HCT116 (cell line): ENCODE measurements around the gene CATSPER4. TPM values are rescaled to one million over a fixed set of nuclear protein-coding genes. Genes with fewer than 3 reads are reported as not detected.
A peak's percentile ranks its signal among the peaks of the same experiment; 100 is the strongest.

Experiments used
- ATAC-seq: fragments of 200-7000 bp; cut with Tn5 transposase; 2 replicates; pipeline ENCODE4 v1.9.1; 2020; ENCODE audit warnings: mild to moderate bottlenecking, moderate library complexity
- BruUV-seq: library from RNA; stranded (reverse); fragments of 400-500 nt; replicated peaks from 2 replicates; lab custom pipeline; 2021; lab: Mats Ljungman, UMichigan
- CTCF ChIA-PET: fragments of 300-600 bp; sonication (Branson Sonifier 250); formaldehyde crosslinking; loops from one replicate; lab custom pipeline; 2021; ENCODE audit warnings: antibody characterized with exemption; lab: Charles Lee
- POLR2A ChIA-PET: fragments of 300-600, 350-600 bp; sonication (Branson Sonifier 250); formaldehyde crosslinking; loops from one replicate; lab custom pipeline; 2021; ENCODE audit warnings: antibody characterized with exemption; lab: Charles Lee
- RAD21 ChIA-PET, 2 experiments: fragments of 300-600 bp; sonication (Branson Sonifier 250); formaldehyde crosslinking; loops; one replicate each; lab custom pipeline; 2023; ENCODE audit warnings: low total read pairs in 2 of 2; ENCODE audit not compliant: uncharacterized antibody in 2 of 2, unreplicated experiment in 2 of 2, low non-redundant PET in 1 of 2; lab: Charles Lee
- DNase-seq: peaks from one replicate; pipeline ENCODE4 v3.0.0-alpha.2; 2010; ENCODE audit warnings: low read depth, low spot score
- H2AFZ ChIP-seq: fragments of 200-600 bp; shearing (Covaris generic), sonication (generic); 2 replicates; pipeline ENCODE4 v1.6.1; 2017; ENCODE audit warnings: low read depth, mixed run types, mixed read lengths, antibody characterized with exemption, low read length; ENCODE audit not compliant: poor library complexity, severe bottlenecking
- H3K27ac ChIP-seq: 2 replicates; pipeline ENCODE4 v1.5.1; 2012; ENCODE audit warnings: low read depth, low read length
- H3K27me3 ChIP-seq: fragments of 200-600 bp; sonication (generic); 2 replicates; pipeline ENCODE4 v1.6.1; 2016; ENCODE audit warnings: mixed run types, low read length, mixed read lengths; ENCODE audit not compliant: insufficient read depth
- H3K36me3 ChIP-seq, 2 experiments: fragments of 200-500 bp in 1 of 2; fragments of 200-600 bp in 1 of 2; sonication (Bioruptor generic) in 1 of 2; sonication (generic) in 1 of 2; 2 replicates each; pipeline versions ENCODE4 v1.5.1 to v1.6.1; 2014 to 2016; ENCODE audit warnings: low read length in 2 of 2, inconsistent platforms in 1 of 2, mixed read lengths in 1 of 2, mixed run types in 1 of 2; ENCODE audit not compliant: insufficient read depth in 2 of 2, control insufficient read depth in 1 of 2
- H3K4me1 ChIP-seq, 2 experiments: fragments of 200-600 bp in 1 of 2; sonication (generic) in 1 of 2; 2 replicates each; pipeline versions ENCODE4 v1.5.1 to v1.6.1; 2012 to 2017; ENCODE audit warnings: low read length in 2 of 2, inconsistent platforms in 1 of 2, mild to moderate bottlenecking in 1 of 2, mixed read lengths in 1 of 2, mixed run types in 1 of 2, moderate library complexity in 1 of 2; ENCODE audit not compliant: insufficient read depth in 2 of 2, control insufficient read depth in 1 of 2
- H3K4me2 ChIP-seq: fragments of 200-600 bp; sonication (generic); 2 replicates; pipeline ENCODE4 v1.6.1; 2017; ENCODE audit warnings: mixed run types, low read length, mixed read lengths
- H3K4me3 ChIP-seq, 2 experiments: fragments of 200-600 bp in 1 of 2; sonication (generic) in 1 of 2; replicated peaks in 1 of 2; 2 replicates each; pipeline ENCODE4 v1.5.1; 2011 to 2016; ENCODE audit warnings: low read length in 2 of 2, control low read depth in 1 of 2, low read depth in 1 of 2, mild to moderate bottlenecking in 1 of 2, mixed read lengths in 1 of 2, mixed run types in 1 of 2
- H3K79me2 ChIP-seq: fragments of 200-600 bp; sonication (generic); 2 replicates; pipeline ENCODE4 v1.6.1; 2017; ENCODE audit warnings: mild to moderate bottlenecking, mixed run types, low read length, moderate library complexity, mixed read lengths; ENCODE audit not compliant: insufficient read depth
- H3K9ac ChIP-seq: fragments of 200-600 bp; sonication (generic); 2 replicates; pipeline ENCODE4 v1.6.1; 2016; ENCODE audit warnings: low read length, mixed read lengths
- H3K9me2 ChIP-seq: fragments of 200-600 bp; sonication (generic), shearing (Covaris generic); 2 replicates; pipeline ENCODE4 v1.6.1; 2017; ENCODE audit warnings: mixed run types, mild to moderate bottlenecking, moderate library complexity; ENCODE audit not compliant: insufficient read depth
- H3K9me3 ChIP-seq, 2 experiments: fragments of 200-500 bp in 1 of 2; fragments of 200-600 bp in 1 of 2; sonication (Bioruptor generic) in 1 of 2; sonication (generic) in 1 of 2; 2 replicates each; pipeline ENCODE4 v1.6.1; 2014 to 2017; ENCODE audit warnings: low read length in 2 of 2, mixed read lengths in 2 of 2, inconsistent platforms in 1 of 2, low read depth in 1 of 2, mild to moderate bottlenecking in 1 of 2, mixed run types in 1 of 2, moderate library complexity in 1 of 2; ENCODE audit not compliant: control insufficient read depth in 1 of 2, insufficient read depth in 1 of 2
- H4K20me1 ChIP-seq: fragments of 200-600 bp; sonication (generic), shearing (Covaris generic); 2 replicates; pipeline ENCODE4 v1.6.1; 2017; ENCODE audit warnings: mixed run types, mild to moderate bottlenecking, moderate library complexity; ENCODE audit not compliant: insufficient read depth
- CEBPB ChIP-seq: IDR thresholded peaks from 2 replicates; pipeline ENCODE4 v1.6.1; 2012; ENCODE audit warnings: low read depth
- FOSL1 ChIP-seq: IDR thresholded peaks from 2 replicates; pipeline ENCODE4 v1.6.1; 2012; ENCODE audit warnings: low read depth
- intact Hi-C: fragments of 100-400 bp; cut with micrococcal nuclease; formaldehyde crosslinking; loops from 2 replicates; pipeline ENCODE4 v1.10.0; 2022
- total RNA-seq: library from RNA; stranded (reverse); gene quantifications from one replicate; pipeline ENCODE4 v1.2.1, GENCODE V29; 2021; ENCODE audit not compliant: unreplicated experiment
- TF ChIP-seq, protein P1 (sequence below): IDR thresholded peaks from 2 replicates; pipeline ENCODE4 v1.6.1; 2012; ENCODE audit warnings: low read depth

The CATSPER4 gene
- total RNA-seq, 1 experiment from 2014 or later, result not detected

DNA sequence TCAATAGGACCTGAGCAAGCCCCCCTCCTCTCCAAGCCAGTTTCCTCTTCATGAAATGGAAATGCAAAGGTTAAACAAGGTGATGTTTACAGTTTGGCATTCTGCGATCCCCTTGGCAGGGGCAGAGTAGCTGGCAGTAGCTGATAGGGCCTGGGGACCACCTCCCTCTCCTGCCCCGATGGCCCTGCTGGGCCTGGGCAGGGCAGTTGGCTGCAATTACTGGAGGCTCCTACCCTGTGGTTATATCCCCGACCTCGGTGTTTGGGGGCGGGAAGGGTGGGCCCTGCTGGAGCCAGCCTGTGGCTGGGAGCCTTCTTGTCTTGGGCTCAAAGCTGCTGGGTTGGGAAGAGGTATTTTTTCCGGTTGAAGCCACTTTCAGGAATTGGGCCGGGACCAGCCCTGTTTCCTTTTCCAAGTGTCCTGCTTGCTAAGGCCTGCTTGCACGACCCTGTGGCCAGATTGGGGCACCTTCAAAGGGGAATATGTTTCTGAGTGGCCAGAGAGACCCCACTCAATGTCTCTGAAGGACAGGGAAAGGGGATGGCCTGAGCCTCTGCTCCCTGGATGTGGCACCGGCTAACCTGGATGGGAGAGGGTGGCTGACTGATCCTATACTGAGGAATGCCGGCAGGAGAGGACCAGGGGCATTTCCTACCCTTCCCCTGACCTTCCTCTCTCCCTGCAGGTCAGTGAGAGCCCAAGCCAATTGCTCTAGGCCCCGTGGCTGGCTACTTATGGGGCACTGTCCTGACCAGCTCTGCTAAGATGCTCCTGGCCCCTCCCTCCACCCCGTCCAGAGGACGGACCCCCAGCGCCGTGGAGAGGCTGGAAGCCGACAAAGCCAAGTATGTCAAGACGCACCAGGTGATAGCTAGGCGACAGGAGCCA lies 29.6 kb upstream of the CATSPER4 start:
- no peaks in the 10 kb centered on the region for H4K20me1 ChIP-seq
- no peak overlapping the region for H3K9ac ChIP-seq
- BruUV-seq, result no TSS peak
- H3K9me2 ChIP-seq, result no peaks in the 10 kb centered on the region
- H3K27ac ChIP-seq, result no peak overlapping the region
- peaks cover 20 to 58% of the 10 kb centered on the region in 2 experiments for H3K4me1 ChIP-seq
- ChIA-PET POLR2A (interaction anchor here (1.5 kb wide), 1 partner anchor 9 kb away, joined by 4 read pairs; the partner anchor contains the start of gene ZNF593), RAD21 (interaction anchor here in 1 of 2 experiments (0.5 kb wide), 1 partner anchor 1487 kb away, joined by 3 read pairs; no protein-coding TSS in a partner anchor), CTCF (interaction anchor here (0.8 kb wide), 1 partner anchor 9 kb away, joined by 3 read pairs; the partner anchor contains the start of gene ZNF593)
- intact Hi-C loops, result no loop called here
- H3K4me3 ChIP-seq, result no peak overlapping the region
- H2AFZ ChIP-seq, result no peak overlapping the region
- ATAC-seq, result no peak
- no peak for DNase-seq
- no peaks in the 10 kb centered on the region for H3K36me3 ChIP-seq
- TF ChIP-seq, protein P1, sequence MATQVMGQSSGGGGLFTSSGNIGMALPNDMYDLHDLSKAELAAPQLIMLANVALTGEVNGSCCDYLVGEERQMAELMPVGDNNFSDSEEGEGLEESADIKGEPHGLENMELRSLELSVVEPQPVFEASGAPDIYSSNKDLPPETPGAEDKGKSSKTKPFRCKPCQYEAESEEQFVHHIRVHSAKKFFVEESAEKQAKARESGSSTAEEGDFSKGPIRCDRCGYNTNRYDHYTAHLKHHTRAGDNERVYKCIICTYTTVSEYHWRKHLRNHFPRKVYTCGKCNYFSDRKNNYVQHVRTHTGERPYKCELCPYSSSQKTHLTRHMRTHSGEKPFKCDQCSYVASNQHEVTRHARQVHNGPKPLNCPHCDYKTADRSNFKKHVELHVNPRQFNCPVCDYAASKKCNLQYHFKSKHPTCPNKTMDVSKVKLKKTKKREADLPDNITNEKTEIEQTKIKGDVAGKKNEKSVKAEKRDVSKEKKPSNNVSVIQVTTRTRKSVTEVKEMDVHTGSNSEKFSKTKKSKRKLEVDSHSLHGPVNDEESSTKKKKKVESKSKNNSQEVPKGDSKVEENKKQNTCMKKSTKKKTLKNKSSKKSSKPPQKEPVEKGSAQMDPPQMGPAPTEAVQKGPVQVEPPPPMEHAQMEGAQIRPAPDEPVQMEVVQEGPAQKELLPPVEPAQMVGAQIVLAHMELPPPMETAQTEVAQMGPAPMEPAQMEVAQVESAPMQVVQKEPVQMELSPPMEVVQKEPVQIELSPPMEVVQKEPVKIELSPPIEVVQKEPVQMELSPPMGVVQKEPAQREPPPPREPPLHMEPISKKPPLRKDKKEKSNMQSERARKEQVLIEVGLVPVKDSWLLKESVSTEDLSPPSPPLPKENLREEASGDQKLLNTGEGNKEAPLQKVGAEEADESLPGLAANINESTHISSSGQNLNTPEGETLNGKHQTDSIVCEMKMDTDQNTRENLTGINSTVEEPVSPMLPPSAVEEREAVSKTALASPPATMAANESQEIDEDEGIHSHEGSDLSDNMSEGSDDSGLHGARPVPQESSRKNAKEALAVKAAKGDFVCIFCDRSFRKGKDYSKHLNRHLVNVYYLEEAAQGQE, result no peak
- TF ChIP-seq FOSL1, result no peak
- no peak for TF ChIP-seq CEBPB
- no peaks in the 10 kb centered on the region for H3K79me2 ChIP-seq
- no peaks in the 10 kb centered on the region for H3K9me3 ChIP-seq
- H3K27me3 ChIP-seq, result no peaks in the 10 kb centered on the region
- H3K4me2 ChIP-seq, result peak overlapping the region; percentile 94
